ENCODE results near the gene TAMALIN. TPM values are rescaled to one million over a fixed set of nuclear protein-coding genes. Genes with fewer than 3 reads are reported as not detected.

The TAMALIN gene
- total RNA-seq, 1 experiment from 2014 or later: 1.2 TPM

GRCh38 chr12:51984657-51985056, 22.1 kb upstream of the TAMALIN start:
- Histone ChIP-seq H3K56ac (ENCODE audit: insufficient read length, low read depth, low read length) (no peak overlapping the region), H3K4me1 (ENCODE audit: insufficient read depth, low read length) (no peaks in the 10 kb centered on the region), H3T11ph (ENCODE audit: low read length) (no peak overlapping the region), H3K27me3 (ENCODE audit: insufficient read depth, low read length) (no peaks in the 10 kb centered on the region), H3K79me1 (ENCODE audit: insufficient read depth, low read depth, low read length, poor library complexity, severe bottlenecking) (no peaks in the 10 kb centered on the region), H2BK5ac (ENCODE audit: insufficient read length, low read length) (no peak overlapping the region), H3K4me2 (ENCODE audit: insufficient read depth, insufficient read length, low read length) (no peak overlapping the region), H3K18ac (ENCODE audit: insufficient read length, low read depth, low read length) (no peak overlapping the region), H2BK12ac (ENCODE audit: insufficient read length, low read depth, low read length) (no peak overlapping the region), H2BK15ac (ENCODE audit: low read depth, low read length) (no peak overlapping the region), H3K79me2 (ENCODE audit: insufficient read depth, low read length) (no peaks in the 10 kb centered on the region), H3K27ac (ENCODE audit: insufficient read length, low read depth, low read length) (no peak overlapping the region), H3K9ac (ENCODE audit: extremely low read depth, insufficient read length, low read length) (no peak overlapping the region), H3K23ac (ENCODE audit: insufficient read length, low read depth, low read length) (no peak overlapping the region), H2AFZ (ENCODE audit: low read length) (no peak overlapping the region), H3K14ac (ENCODE audit: insufficient read depth, low read length) (no peak overlapping the region), H4K91ac (ENCODE audit: insufficient read length, low read depth, low read length) (no peak overlapping the region), H4K20me1 (ENCODE audit: control insufficient read depth, insufficient read depth, insufficient read length) (no peaks in the 10 kb centered on the region), H3K9me3 (ENCODE audit: control insufficient read depth, low read depth, low read length) (no peaks in the 10 kb centered on the region), H2BK120ac (ENCODE audit: low read depth, low read length, poor library complexity, severe bottlenecking) (no peak overlapping the region), H4K5ac (ENCODE audit: insufficient read length, low read depth, low read length) (no peak overlapping the region), H4K8ac (replicated peaks; ENCODE audit: insufficient read length, low read depth, low read length) (no peak overlapping the region), H2BK20ac (ENCODE audit: low read depth, low read length, poor library complexity, severe bottlenecking) (no peak overlapping the region), H2AK5ac (ENCODE audit: insufficient read length, low read length) (no peak overlapping the region), H3K23me2 (ENCODE audit: insufficient read length, low read depth, low read length, poor library complexity, severe bottlenecking) (no peaks in the 10 kb centered on the region), H3K4ac (ENCODE audit: low read depth, low read length) (no peak overlapping the region)
- no peaks in the 10 kb centered on the region for H3K27me3 Mint-ChIP-seq (ENCODE audit: low read depth)
- no peak overlapping the region for H3K4me3 Mint-ChIP-seq
- WGBS (ENCODE audit: extremely low coverage, insufficient read length, low lambda C conversion rate): no CpG with 5 or more reads among the region's 6 CpGs
- H3K4me1 Mint-ChIP-seq: peaks cover 2 to 6% of the 10 kb centered on the region in 2 experiments; a peak in 3 of 4 replicates
- DNase-seq: no peak
- no peaks in the 10 kb centered on the region for H3K9me3 Mint-ChIP-seq
- TF ChIP-seq, protein P1, sequence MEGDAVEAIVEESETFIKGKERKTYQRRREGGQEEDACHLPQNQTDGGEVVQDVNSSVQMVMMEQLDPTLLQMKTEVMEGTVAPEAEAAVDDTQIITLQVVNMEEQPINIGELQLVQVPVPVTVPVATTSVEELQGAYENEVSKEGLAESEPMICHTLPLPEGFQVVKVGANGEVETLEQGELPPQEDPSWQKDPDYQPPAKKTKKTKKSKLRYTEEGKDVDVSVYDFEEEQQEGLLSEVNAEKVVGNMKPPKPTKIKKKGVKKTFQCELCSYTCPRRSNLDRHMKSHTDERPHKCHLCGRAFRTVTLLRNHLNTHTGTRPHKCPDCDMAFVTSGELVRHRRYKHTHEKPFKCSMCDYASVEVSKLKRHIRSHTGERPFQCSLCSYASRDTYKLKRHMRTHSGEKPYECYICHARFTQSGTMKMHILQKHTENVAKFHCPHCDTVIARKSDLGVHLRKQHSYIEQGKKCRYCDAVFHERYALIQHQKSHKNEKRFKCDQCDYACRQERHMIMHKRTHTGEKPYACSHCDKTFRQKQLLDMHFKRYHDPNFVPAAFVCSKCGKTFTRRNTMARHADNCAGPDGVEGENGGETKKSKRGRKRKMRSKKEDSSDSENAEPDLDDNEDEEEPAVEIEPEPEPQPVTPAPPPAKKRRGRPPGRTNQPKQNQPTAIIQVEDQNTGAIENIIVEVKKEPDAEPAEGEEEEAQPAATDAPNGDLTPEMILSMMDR (conservative IDR thresholded peaks at IDR 0.05): no peak
- H3K36me3 Mint-ChIP-seq (ENCODE audit: insufficient read depth in 1 of 3, low read depth in 3 of 3): peaks cover 25 to 63% (median 42%) of the 10 kb centered on the region in 3 experiments; a peak in 6 of 7 replicates
- no peak overlapping the region for H3K27ac Mint-ChIP-seq
